Tibial artery (tissue), 4 donors: Measurements from ENCODE around the gene CTIF.

Source experiments
- DNase-seq, 2 donors: peaks; one replicate each; pipeline ENCODE4 v3.0.0-alpha.2; 2019
- H3K27ac ChIP-seq, 2 donors: fragments of 200-600 bp; sonication (generic) in 1 of 2; 1 replicate in 1 of 2; 2 replicates in 1 of 2; pipeline ENCODE4 v1.5.1; 2018 to 2019; ENCODE audit warnings: mild to moderate bottlenecking in 1 of 2
- H3K27me3 ChIP-seq, 2 donors: fragments of 200-600 bp; sonication (generic) in 1 of 2; one replicate each; pipeline versions ENCODE4 v1.5.1 to v1.6.0; 2016 to 2019
- H3K36me3 ChIP-seq, 3 donors: fragments of 200-600 bp; sonication (generic) in 2 of 3; one replicate each; pipeline ENCODE4 v1.5.1; 2016 to 2019; ENCODE audit warnings: mild to moderate bottlenecking in 2 of 3
- H3K4me1 ChIP-seq, 4 donors: fragments of 200-600 bp; sonication (generic) in 2 of 4; 1 replicate in 3 of 4; 2 replicates in 1 of 4; pipeline ENCODE4 v1.5.1; 2016 to 2019
- H3K4me3 ChIP-seq, 2 donors: fragments of 200-600 bp; sonication (generic) in 1 of 2; 1 replicate in 1 of 2; 2 replicates in 1 of 2; pipeline ENCODE4 v1.5.1; 2018 to 2019; ENCODE audit warnings: mild to moderate bottlenecking in 2 of 2
- H3K9me3 ChIP-seq, 3 donors: fragments of 200-600 bp; sonication (generic) in 1 of 3; one replicate each; pipeline ENCODE4 v1.5.1; 2016 to 2019
- CTCF ChIP-seq, 2 experiments: fragments of 200-600 bp in 1 of 2; fragments of 450-650 bp in 1 of 2; IDR thresholded peaks; one replicate each; pipeline ENCODE4 v1.5.1; 2017 to 2019; ENCODE audit warnings: antibody characterized with exemption in 2 of 2, mild to moderate bottlenecking in 1 of 2, moderate library complexity in 1 of 2
- intact Hi-C: fragments of 100-400 bp; cut with DNase I; formaldehyde crosslinking; loops from one replicate; pipeline ENCODE4 v1.15.0; 2023; ENCODE audit warnings: low total_unique reads

The CTIF gene

GRCh38 chr18:48534364-48534763, 4.5 kb upstream of the CTIF start:
- DNase-seq = no peak
- no peak overlapping the region for H3K27ac ChIP-seq
- intact Hi-C loops = no loop called here

GRCh38 chr18:48535956-48536355, 2.9 kb upstream of the CTIF start:
- H3K9me3 ChIP-seq = no peaks in the 10 kb centered on the region
- peaks cover 0 to 7% (median 3%) of the 10 kb centered on the region in 4 donors for H3K4me1 ChIP-seq
- intact Hi-C loops = loop anchor here (5.0 kb wide), 1 partner anchor 76 kb away; no protein-coding TSS in a partner anchor
- H3K27me3 ChIP-seq = no peaks in the 10 kb centered on the region
- no peak for DNase-seq
- no peaks in the 10 kb centered on the region for H3K36me3 ChIP-seq
- no peak overlapping the region for H3K27ac ChIP-seq
- H3K4me3 ChIP-seq = no peak overlapping the region
- TF ChIP-seq CTCF (IDR thresholded peaks at IDR 0.05) = no peak

More at GRCh38 chr18:48534364-48534763, 4.5 kb upstream of the CTIF start:
- TF ChIP-seq CTCF (IDR thresholded peaks at IDR 0.05) = no peak
- Histone ChIP-seq H3K4me1 (peaks cover 0 to 7% (median 3%) of the 10 kb centered on the region in 4 donors), H3K27me3 (no peaks in the 10 kb centered on the region), H3K4me3 (no peak overlapping the region), H3K9me3 (no peaks in the 10 kb centered on the region), H3K36me3 (no peaks in the 10 kb centered on the region)

GRCh38 chr18:48536516-48536915, 2.3 kb upstream of the CTIF start:
- H3K36me3 ChIP-seq = no peaks in the 10 kb centered on the region
- H3K27ac ChIP-seq = no peak overlapping the region
- DNase-seq = no peak
- intact Hi-C loops = loop anchor here (5.0 kb wide), 1 partner anchor 76 kb away; no protein-coding TSS in a partner anchor
- no peaks in the 10 kb centered on the region for H3K27me3 ChIP-seq
- TF ChIP-seq CTCF (IDR thresholded peaks at IDR 0.05) = no peak
- H3K4me1 ChIP-seq = peaks cover 0 to 9% (median 5%) of the 10 kb centered on the region in 4 donors
- no peak overlapping the region for H3K4me3 ChIP-seq
- no peaks in the 10 kb centered on the region for H3K9me3 ChIP-seq

GRCh38 chr18:48539406-48540250, 797 bp downstream of the CTIF start:
- H3K9me3 ChIP-seq = no peaks in the 10 kb centered on the region

More at GRCh38 chr18:48539406-48540250, 797 bp downstream of the CTIF start:
- Histone ChIP-seq H3K36me3 (no peaks in the 10 kb centered on the region), H3K27me3 (no peaks in the 10 kb centered on the region), H3K4me1 (peaks cover 0 to 41% (median 21%) of the 10 kb centered on the region in 4 donors), H3K27ac (peak overlapping the region; percentile 95 to 97), H3K4me3 (peak overlapping the region; percentile 90 to 97)
- intact Hi-C loops = loop anchor here (5.0 kb wide), 1 partner anchor 73 kb away; no protein-coding TSS in a partner anchor
- DNase-seq = peak; percentile 40 to 79
- TF ChIP-seq CTCF (IDR thresholded peaks at IDR 0.05) = no peak
